ENCODE data around the gene ACBD6. TPM values are rescaled to one million over a fixed set of nuclear protein-coding genes. Genes with fewer than 3 reads are reported as not detected.

Gene ACBD6
- total and polyA plus RNA-seq, 2 experiments from 2014 or later: 75.7 to 88.8 TPM

DNA sequence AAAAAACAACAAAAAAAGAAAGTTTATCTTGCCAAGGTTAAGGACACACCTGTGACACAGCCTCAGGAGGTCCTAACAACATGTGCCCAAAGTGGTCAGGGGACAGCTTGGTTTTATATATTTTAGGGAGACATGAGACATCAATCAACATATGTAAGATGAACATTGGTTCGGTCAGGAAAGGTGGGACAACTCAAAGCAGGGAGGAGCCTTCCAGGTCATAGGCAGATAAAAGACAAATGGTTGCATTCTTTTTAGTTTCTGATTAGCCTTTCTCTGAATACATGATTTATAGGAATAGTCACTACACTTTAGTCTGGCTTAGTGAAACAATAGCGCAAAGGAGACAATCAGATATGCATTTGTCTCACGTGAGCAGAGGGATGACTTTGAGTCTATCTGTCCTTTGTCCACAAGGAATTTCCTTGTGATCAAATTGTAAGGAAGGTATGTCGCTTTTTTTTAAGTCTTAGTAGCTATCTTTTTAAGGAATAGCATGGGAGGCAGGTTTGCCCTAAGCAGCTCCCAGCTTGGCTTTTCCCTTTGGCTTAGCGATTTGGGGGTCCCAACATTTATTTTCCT lies 33.1 kb upstream of the ACBD6 start:
- Mint-ChIP-seq H3K27me3 (ENCODE audit: insufficient read depth, low read depth, poor library complexity) (peaks cover 3% of the 10 kb centered on the region), H3K9me3 (no peaks in the 10 kb centered on the region), H3K4me1 (peaks cover 4% of the 10 kb centered on the region; the same call in 2 of the 3 replicates), H3K4me3 (no peak overlapping the region), H3K36me3 (ENCODE audit: low read depth) (no peaks in the 10 kb centered on the region), H3K27ac (no peak overlapping the region)
- H2AFZ ChIP-seq: no peak overlapping the region; the same call in 1 of the 2 replicates
- DNase-seq (ENCODE audit: low spot score) (no peak), ATAC-seq (no peak)
- H3K9me2 ChIP-seq (ENCODE audit: insufficient read depth): no peaks in the 10 kb centered on the region
- H3K27me3 ChIP-seq (ENCODE audit: insufficient read depth): no peaks in the 10 kb centered on the region
- no peak overlapping the region for H3K4me2 ChIP-seq
- no peaks in the 10 kb centered on the region for H4K20me1 ChIP-seq (replicated peaks; ENCODE audit: insufficient read depth)
- H3F3A ChIP-seq (replicated peaks; ENCODE audit: low read depth): no peaks in the 10 kb centered on the region
- H3K27ac ChIP-seq (ENCODE audit: low read depth): no peak overlapping the region
- no peaks in the 10 kb centered on the region for H3K4me1 ChIP-seq (ENCODE audit: insufficient read depth)
- H3K4me3 ChIP-seq: no peak overlapping the region
- no peaks in the 10 kb centered on the region for H3K79me2 ChIP-seq (replicated peaks; ENCODE audit: insufficient read depth)
- TF ChIP-seq EZH2phosphoT487 (IDR thresholded peaks at IDR 0.05; ENCODE audit: unreplicated experiment) (no peak), NANOG (IDR thresholded peaks at IDR 0.05; ENCODE audit: borderline replicate concordance) (no peak), STAT1 (IDR thresholded peaks at IDR 0.05; ENCODE audit: unreplicated experiment) (no peak)
- TF ChIP-seq, protein P1, sequence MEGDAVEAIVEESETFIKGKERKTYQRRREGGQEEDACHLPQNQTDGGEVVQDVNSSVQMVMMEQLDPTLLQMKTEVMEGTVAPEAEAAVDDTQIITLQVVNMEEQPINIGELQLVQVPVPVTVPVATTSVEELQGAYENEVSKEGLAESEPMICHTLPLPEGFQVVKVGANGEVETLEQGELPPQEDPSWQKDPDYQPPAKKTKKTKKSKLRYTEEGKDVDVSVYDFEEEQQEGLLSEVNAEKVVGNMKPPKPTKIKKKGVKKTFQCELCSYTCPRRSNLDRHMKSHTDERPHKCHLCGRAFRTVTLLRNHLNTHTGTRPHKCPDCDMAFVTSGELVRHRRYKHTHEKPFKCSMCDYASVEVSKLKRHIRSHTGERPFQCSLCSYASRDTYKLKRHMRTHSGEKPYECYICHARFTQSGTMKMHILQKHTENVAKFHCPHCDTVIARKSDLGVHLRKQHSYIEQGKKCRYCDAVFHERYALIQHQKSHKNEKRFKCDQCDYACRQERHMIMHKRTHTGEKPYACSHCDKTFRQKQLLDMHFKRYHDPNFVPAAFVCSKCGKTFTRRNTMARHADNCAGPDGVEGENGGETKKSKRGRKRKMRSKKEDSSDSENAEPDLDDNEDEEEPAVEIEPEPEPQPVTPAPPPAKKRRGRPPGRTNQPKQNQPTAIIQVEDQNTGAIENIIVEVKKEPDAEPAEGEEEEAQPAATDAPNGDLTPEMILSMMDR (conservative IDR thresholded peaks at IDR 0.05; ENCODE audit: low read depth in 2 of 2): no peak
- TF ChIP-seq, protein P2, sequence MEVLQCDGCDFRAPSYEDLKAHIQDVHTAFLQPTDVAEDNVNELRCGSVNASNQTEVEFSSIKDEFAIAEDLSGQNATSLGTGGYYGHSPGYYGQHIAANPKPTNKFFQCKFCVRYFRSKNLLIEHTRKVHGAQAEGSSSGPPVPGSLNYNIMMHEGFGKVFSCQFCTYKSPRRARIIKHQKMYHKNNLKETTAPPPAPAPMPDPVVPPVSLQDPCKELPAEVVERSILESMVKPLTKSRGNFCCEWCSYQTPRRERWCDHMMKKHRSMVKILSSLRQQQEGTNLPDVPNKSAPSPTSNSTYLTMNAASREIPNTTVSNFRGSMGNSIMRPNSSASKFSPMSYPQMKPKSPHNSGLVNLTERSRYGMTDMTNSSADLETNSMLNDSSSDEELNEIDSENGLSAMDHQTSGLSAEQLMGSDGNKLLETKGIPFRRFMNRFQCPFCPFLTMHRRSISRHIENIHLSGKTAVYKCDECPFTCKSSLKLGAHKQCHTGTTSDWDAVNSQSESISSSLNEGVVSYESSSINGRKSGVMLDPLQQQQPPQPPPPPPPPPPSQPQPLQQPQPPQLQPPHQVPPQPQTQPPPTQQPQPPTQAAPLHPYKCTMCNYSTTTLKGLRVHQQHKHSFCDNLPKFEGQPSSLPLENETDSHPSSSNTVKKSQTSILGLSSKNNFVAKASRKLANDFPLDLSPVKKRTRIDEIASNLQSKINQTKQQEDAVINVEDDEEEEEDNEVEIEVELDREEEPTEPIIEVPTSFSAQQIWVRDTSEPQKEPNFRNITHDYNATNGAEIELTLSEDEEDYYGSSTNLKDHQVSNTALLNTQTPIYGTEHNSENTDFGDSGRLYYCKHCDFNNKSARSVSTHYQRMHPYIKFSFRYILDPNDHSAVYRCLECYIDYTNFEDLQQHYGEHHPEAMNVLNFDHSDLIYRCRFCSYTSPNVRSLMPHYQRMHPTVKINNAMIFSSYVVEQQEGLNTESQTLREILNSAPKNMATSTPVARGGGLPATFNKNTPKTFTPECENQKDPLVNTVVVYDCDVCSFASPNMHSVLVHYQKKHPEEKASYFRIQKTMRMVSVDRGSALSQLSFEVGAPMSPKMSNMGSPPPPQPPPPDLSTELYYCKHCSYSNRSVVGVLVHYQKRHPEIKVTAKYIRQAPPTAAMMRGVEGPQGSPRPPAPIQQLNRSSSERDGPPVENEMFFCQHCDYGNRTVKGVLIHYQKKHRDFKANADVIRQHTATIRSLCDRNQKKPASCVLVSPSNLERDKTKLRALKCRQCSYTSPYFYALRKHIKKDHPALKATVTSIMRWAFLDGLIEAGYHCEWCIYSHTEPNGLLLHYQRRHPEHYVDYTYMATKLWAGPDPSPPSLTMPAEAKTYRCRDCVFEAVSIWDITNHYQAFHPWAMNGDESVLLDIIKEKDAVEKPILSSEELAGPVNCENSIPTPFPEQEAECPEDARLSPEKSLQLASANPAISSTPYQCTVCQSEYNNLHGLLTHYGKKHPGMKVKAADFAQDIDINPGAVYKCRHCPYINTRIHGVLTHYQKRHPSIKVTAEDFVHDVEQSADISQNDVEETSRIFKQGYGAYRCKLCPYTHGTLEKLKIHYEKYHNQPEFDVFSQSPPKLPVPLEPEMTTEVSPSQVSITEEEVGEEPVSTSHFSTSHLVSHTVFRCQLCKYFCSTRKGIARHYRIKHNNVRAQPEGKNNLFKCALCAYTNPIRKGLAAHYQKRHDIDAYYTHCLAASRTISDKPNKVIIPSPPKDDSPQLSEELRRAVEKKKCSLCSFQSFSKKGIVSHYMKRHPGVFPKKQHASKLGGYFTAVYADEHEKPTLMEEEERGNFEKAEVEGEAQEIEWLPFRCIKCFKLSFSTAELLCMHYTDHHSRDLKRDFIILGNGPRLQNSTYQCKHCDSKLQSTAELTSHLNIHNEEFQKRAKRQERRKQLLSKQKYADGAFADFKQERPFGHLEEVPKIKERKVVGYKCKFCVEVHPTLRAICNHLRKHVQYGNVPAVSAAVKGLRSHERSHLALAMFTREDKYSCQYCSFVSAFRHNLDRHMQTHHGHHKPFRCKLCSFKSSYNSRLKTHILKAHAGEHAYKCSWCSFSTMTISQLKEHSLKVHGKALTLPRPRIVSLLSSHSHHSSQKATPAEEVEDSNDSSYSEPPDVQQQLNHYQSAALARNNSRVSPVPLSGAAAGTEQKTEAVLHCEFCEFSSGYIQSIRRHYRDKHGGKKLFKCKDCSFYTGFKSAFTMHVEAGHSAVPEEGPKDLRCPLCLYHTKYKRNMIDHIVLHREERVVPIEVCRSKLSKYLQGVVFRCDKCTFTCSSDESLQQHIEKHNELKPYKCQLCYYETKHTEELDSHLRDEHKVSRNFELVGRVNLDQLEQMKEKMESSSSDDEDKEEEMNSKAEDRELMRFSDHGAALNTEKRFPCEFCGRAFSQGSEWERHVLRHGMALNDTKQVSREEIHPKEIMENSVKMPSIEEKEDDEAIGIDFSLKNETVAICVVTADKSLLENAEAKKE (CRISPR knock-in tag; IDR thresholded peaks at IDR 0.05): no peak
- H3K36me3 ChIP-seq (ENCODE audit: insufficient read depth): no peaks in the 10 kb centered on the region
